Measurements from ENCODE around the gene UTF1.

The UTF1 gene

GRCh38 chr10:133280391-133281059 lies 50.5 kb downstream of the UTF1 start:
- no peak for TF ChIP-seq CTCF (IDR thresholded peaks at IDR 0.05; ENCODE audit: borderline replicate concordance, insufficient read depth, low read depth, low read length)
- no peak overlapping the region for H3K4me3 ChIP-seq (ENCODE audit: low read depth, low read length)

GRCh38 chr10:133281084-133281483 lies 51.1 kb downstream of the UTF1 start:
- no peak for TF ChIP-seq CTCF (IDR thresholded peaks at IDR 0.05; ENCODE audit: borderline replicate concordance, insufficient read depth, low read depth, low read length)
- no peak overlapping the region for H3K4me3 ChIP-seq (ENCODE audit: low read depth, low read length)

All from GM12875 (cell line).